HG02840 (cell line): ENCODE data around the gene BCAS3.

Experiments
- ATAC-seq: cut with Tn5 transposase; IDR thresholded peaks from one replicate; pipeline ENCODE4 v1.9.1; 2021; ENCODE audit warnings: mild to moderate bottlenecking, moderate library complexity, moderate number of reproducible peaks; ENCODE audit not compliant: unreplicated experiment, low FRiP score

Gene BCAS3

GRCh38 chr17:61397086-61397842 is 719.6 kb downstream of the BCAS3 start:
- ATAC-seq = no peak

- ATAC-seq = no peak
These were observed 721.1 kb downstream of the BCAS3 start for GRCh38 chr17:61398721-61399130.

- ATAC-seq = no peak
These were observed 721.7 kb downstream of the BCAS3 start, which contains the start of gene TBX2 for GRCh38 chr17:61399131-61400065. TSS of gene TBX2 (plus strand) at chr17:61399843. CDS start at chr17:61400177, 334 bp downstream.

GRCh38 chr17:61400066-61400716 is 722.5 kb downstream of the BCAS3 start:
- ATAC-seq = no peak

GRCh38 chr17:61400717-61401388 is 723.2 kb downstream of the BCAS3 start:
- ATAC-seq = no peak

- ATAC-seq = no peak
These were observed 723.9 kb downstream of the BCAS3 start for GRCh38 chr17:61401389-61402072.

GRCh38 chr17:61402073-61402541 is 724.5 kb downstream of the BCAS3 start:
- no peak for ATAC-seq

DNA sequence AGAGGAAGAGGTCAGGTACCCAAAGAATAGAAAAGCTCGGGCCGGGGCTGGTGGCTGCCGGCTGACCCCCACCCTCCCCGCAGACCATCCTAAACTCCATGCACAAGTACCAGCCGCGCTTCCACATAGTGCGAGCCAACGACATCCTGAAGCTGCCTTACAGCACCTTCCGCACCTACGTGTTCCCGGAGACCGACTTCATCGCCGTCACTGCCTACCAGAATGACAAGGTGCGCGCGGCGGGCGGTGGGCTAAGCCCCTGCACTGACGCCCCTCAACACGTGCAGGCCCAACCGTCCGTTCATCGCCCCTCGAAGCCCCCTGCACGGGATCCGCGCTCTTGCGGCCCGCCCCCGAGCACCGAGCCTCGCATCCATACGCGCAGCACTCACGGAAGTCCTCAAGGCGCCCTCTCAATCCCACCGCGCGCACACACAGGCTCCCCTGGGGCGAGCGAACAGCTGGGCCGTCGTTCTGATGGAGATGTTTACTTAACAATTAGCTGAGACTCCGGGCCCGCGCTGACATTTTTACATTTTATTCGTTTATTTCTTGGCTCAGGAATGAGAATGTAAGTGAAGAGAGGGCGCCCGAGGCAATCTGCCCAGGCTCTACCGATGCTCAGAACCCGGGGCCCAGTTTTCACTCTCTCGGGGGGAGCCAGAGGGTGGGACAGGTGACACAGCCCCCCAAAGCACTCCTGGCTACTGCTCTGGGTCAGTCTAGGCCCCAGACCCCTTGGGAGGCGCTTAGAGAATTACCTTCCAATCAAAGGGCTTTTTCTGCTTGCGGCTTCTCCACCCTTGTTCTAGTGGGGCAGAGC is 725.5 kb downstream of the BCAS3 start:
- no peak for ATAC-seq

- ATAC-seq = no peak
These were observed 726.4 kb downstream of the BCAS3 start for GRCh38 chr17:61403801-61404662.

GRCh38 chr17:61404663-61404912 is 726.9 kb downstream of the BCAS3 start:
- no peak for ATAC-seq

DNA sequence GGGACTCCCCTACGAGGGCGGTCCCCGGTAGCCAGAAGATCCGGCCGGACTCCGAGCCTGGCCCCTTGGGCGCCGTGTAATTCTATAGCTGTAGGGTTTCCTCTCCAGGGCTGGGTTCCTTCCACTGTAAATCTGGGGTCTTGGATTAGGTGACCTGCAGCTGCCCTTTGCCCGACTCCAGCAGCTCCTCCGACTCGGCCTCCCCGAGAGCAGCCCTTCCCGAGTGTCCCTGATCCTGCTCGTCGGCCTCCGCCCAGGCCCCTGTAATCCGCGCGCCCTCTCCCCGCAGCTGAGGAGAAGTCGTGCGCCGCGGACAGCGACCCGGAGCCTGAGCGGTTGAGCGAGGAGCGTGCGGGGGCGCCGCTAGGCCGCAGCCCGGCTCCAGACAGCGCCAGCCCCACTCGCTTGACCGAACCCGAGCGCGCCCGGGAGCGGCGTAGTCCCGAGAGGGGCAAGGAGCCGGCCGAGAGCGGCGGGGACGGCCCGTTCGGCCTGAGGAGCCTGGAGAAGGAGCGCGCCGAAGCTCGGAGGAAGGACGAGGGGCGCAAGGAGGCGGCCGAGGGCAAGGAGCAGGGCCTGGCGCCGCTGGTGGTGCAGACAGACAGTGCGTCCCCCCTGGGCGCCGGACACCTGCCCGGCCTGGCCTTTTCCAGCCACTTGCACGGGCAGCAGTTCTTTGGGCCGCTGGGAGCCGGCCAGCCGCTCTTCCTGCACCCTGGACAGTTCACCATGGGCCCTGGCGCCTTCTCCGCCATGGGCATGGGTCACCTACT is 727.4 kb downstream of the BCAS3 start:
- ATAC-seq = no peak

DNA sequence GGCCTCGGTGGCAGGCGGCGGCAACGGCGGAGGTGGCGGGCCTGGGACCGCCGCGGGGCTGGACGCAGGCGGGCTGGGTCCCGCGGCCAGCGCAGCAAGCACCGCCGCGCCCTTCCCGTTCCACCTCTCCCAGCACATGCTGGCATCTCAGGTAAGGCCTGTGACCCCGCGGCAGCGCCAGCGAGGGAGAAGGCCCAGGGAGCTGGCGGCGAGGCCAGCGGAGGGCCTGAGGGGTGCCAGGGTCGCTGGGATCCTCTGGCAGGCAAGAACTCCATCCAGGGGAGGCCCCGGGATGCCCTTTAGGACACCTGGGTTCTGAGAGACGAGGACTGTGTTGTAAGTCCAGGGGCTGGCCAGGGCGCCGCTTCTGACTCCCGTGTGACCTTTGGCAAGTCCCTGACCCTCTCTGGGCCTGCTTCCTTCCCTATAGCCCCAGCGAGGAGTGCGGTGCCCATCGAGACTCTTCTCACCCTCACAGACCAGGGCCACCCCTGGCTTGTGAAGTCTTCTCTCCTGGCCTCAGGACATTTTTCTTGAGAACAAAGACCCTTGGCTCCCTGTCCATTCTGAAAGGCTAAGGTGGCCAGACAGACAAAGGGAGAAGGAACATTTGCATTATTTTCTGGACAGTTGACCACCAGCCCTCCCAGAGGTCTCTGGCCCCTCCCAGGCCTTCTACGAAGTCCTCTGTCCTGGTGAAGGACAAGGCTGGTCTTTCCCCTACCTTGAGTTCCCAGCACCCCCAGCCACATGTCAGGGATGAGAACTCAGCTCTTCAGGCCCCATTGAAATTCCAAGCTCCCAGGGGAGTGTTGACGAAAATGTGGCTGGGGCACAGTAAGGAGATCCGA is 728.3 kb downstream of the BCAS3 start:
- ATAC-seq = no peak

- no peak for ATAC-seq
These were observed 728.8 kb downstream of the BCAS3 start for GRCh38 chr17:61406537-61406845.

DNA sequence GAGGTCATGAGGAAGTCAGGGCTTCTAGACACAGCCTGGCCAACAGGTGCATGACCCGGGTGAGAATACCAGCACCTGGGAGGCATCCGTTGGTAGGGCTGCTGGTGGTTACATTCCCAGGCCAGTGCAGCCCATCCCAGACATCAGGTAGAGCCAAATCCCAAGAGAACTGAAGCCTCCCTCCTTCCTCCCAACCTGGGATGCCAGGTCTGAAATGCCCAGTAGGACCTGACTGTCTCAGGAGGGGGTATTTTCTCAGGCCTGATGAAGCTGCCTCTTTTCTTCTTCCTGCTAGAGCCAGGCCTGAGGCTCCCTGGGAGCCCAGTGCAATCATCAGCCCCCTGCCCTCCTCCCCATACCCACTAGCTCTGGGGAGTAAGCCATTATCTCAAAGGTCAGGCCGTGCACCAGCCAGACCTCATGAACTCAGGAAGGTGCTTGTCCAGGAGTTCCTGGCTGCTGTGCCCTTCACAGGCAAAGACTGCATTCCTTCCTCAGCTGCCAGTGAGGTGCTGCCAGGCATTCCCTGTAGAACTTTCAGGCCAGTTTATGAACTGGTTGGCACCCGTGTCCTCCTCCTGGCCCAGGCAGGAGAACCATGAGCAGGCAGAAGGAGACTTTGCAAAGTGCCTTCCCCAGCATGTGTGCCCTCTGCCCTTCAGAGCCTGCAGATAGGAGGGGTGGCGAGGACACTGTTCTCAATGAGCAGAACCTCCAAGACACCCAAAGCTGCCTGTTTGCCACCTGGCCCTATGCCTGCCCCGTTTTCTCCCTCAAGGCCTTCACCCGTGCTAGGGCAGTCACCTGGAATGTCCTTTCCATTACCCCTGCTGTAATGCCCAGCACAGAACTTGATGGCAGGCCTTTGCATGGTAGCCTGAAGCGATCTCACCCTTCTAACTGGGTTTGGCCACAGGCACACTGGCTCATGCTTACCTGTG is 729.6 kb downstream of the BCAS3 start:
- ATAC-seq = no peak

DNA sequence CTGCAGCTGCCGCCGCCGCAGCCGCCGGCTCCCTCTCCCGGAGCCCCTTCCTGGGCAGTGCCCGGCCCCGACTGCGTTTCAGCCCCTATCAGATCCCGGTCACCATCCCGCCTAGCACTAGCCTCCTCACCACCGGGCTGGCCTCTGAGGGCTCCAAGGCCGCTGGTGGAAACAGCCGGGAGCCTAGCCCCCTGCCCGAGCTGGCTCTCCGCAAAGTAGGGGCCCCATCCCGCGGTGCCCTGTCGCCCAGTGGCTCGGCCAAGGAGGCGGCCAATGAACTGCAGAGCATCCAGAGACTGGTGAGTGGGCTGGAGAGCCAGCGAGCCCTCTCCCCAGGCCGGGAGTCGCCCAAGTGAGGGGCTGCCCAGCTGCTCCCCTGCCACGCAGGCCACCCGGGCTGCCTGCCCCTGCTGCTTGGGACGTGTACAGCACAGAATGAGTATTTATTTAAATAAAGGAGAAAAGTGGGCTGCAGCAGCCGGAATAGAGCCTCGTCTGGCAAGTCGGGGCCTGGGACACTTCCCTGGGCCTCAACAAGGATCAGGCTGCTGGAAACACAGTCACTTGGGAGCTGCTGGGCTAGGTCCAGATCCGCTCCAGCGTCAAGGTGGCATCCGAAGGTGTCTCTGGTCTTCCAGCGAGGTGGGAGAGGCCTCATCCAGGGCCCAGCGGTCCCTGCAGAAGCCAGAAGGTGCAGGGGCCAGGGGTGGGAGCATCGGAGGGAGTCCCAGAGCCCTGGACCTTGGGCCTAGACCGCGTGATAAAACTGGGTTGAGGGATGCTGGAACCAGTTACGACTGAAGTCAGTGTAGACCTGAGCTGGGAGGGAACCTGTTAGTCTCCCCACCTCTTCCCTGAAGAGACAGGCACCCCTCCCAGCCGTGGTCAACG is 730.7 kb downstream of the BCAS3 start:
- ATAC-seq = no peak
